Activated CD8-positive, alpha-beta memory T cell treated with anti-CD3 and anti-CD28 coated beads, Interleukin-2, amount 50 U/mL, for 24 hours (primary cell): ENCODE data around the gene CPNE1.

Source experiments
- DNase-seq: peaks from one replicate; pipeline ENCODE4 v3.0.0-alpha.2; 2020; ENCODE audit errors: extremely low read depth

Gene CPNE1

DNA sequence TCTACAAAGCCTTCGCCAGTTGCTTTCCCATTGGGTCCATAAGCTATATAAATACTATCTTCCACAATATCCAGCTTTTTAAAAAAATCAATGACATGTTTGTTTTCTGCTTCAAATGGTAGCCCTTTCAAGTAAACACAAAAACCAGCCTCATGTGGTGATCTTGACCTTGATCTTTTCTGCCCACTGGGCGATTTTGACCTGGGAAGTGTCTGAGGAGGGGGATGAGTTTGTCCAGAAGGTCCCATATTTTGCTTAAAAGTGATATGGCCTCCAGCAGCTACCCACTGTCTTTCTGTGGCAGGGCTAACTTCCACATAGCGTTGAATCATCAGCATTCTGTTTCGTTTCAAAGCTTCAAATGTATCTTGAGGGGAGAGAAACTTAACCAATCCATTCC is 10.8 kb downstream of the CPNE1 start:
- no peak for DNase-seq

DNA sequence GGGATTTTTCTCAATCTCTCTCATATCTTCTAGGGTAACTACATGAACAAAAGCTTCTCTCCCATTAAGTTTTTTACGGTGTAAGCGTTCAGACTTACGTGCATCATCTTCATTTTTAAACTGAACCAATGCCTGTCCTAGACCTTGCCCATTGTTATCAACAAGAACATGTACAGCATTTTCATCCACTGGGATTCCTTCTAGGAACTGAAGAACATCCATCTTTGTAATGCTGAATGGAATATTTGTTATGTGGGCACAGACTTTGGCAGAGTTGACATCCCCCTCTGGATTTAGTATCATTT is 11.3 kb downstream of the CPNE1 start:
- DNase-seq = no peak

- DNase-seq = no peak
These were observed 11.9 kb downstream of the CPNE1 start for GRCh38 chr20:35652641-35653429.

DNA sequence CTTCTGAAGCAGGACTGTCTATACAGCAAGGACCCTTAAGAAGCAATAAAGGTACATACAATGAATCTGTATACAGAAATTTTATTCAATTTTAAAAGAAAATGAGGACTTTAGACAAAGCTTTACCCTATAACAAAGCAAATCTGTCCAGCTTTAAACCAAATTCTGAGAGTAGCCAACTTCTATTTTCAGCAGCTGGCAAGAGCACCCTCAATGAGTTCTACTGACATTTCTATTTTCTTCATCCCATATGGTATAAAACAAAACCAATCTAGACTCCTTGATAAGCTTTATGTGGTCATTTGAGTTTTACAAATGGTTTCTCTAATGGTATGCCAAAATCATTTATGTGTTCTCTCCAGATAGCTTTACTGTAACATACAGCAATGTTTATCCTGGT is 12.7 kb downstream of the CPNE1 start:
- no peak for DNase-seq

DNA sequence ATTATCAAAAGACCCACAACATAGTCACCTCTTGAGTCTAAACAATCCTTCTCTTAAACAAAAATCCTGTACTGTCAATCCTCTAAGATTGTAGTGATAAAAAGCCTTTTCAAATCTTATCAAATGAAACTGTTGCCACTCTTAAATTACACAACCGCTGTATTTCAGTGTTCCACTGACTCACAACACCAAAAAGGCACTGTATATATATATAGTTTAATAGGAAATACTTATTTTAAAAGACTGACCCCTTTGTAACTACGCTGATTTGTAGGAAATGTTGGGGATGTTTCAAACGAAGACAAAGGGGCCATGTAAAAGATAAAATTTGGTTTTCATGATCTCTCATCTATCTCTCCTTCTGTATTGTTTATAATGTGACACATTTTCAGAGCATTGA is 14.1 kb downstream of the CPNE1 start:
- no peak for DNase-seq

- no peak for DNase-seq
These were observed 15.9 kb downstream of the CPNE1 start for GRCh38 chr20:35648836-35649235.

DNA sequence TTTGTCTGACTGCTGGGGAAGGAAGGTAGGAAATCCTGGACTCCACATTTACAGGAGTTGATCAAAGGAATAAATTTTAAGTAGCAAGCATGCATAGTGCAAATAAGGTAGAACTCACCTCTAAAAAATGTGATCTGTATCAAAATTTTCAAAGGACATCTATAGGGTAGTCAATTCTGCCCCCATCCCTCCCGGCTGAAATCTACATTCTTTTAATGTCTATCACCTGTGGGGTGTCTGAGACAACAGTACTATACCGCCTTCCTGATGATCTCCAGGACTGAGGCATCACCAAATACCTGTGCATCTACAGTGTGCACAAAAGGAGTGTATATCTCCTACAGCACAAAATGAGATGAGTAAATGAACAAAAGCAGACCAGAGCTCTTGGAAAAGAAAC is 19.9 kb downstream of the CPNE1 start:
- DNase-seq = no peak

DNA sequence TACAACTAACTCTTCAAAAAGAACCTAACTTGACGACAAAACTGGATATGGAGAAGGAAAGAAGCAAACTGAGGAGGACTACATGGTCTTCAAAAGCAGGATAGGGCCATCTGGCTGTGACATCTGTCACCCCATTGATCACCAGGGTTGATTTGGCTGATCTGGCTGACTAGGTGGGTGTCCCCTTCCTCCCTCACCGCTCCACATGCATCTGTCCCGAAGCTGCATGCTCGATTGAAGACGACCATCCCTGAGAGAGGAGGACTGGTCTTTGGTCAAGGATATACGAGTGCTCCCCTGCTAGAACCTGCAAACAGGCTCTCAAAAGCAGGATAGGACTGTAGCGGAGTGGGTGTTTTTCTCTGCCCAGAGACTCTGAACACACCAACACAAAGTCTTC is 21.7 kb downstream of the CPNE1 start:
- no peak for DNase-seq

GRCh38 chr20:35641743-35642142 is 23.0 kb downstream of the CPNE1 start:
- no peak for DNase-seq

- DNase-seq = no peak
These were observed 24.0 kb downstream of the CPNE1 start for GRCh38 chr20:35640724-35641123.

GRCh38 chr20:35638751-35639150 is 25.9 kb downstream of the CPNE1 start:
- no peak for DNase-seq

DNA sequence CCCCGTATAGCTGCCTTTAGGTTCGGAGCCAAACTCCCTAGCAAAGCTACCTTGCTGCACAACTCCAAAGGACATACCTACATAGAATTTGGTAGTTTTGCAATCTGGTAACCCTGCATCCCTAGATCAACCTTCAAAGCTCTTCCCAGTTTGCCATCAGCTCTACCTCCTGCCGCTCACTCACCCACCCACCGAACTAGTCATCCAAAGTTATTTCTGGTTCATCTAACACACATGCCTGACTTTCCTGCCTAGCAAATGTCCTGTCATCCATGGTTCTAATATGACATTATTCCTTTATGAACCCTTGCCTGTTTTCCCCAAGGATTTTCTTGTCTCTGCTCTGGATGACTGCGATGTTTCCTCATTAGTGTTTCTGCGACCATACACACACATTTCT is 27.4 kb downstream of the CPNE1 start:
- no peak for DNase-seq

- no peak for DNase-seq
These were observed 28.6 kb downstream of the CPNE1 start for GRCh38 chr20:35636095-35636494.

GRCh38 chr20:35635652-35636051 is 29.0 kb downstream of the CPNE1 start:
- DNase-seq = no peak

GRCh38 chr20:35632539-35633115 is 32.1 kb downstream of the CPNE1 start:
- no peak for DNase-seq

DNA sequence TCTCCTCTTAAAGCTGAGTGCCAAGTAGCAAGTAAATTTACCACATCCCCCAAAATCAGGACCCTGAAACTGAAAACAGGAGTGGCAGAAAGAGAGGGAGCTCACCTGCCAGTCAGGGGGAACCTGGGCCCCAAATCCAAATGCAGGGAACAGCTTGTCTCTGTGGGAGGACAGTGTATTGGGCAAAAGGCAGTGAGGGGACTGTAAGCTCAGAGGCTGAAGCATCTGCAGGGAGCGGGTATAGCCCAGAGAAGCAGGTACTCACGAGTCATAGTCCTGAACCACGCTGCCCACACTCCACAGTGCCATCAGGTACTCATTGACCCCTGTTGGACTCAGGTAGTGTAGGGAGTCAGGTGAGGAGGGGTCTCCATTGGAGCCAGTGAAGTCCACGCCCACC is 34.1 kb downstream of the CPNE1 start:
- no peak for DNase-seq

DNA sequence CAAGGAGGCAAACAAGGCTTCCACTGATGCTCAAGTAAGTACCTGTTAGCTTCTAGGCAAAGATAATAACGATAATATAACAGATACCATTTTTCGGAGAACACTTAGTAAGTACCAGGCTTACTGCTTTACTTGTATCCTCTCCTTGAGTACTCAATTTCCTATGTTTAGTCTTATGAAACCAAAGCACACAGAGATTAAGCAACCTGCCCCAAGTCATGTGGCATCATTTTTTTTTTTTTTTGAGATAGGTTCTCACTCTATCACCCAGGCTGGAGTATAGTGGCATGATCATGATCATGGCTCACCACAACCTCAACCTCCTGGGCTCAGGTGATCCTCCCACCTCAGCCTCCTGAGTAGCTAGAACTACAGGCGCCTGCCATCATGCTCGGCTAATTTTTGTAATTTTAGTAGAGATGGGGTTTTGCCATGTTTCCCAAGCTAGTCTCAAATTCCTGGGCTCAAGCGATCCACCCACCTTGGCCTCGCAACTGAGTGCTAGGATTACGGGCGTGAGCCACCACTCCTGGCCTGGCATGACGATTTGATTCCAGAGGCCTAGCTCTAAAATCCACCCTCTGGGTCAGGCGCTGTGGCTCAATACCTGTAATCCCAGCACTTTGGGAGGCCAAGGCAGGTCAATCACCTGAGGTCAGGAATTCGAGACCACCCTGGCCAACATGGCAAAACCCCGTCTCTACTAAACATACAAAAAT is 35.1 kb downstream of the CPNE1 start:
- DNase-seq = no peak

- DNase-seq = no peak
These were observed 37.6 kb downstream of the CPNE1 start for GRCh38 chr20:35627121-35627520.

GRCh38 chr20:35626386-35627001 is 38.2 kb downstream of the CPNE1 start:
- no peak for DNase-seq

DNA sequence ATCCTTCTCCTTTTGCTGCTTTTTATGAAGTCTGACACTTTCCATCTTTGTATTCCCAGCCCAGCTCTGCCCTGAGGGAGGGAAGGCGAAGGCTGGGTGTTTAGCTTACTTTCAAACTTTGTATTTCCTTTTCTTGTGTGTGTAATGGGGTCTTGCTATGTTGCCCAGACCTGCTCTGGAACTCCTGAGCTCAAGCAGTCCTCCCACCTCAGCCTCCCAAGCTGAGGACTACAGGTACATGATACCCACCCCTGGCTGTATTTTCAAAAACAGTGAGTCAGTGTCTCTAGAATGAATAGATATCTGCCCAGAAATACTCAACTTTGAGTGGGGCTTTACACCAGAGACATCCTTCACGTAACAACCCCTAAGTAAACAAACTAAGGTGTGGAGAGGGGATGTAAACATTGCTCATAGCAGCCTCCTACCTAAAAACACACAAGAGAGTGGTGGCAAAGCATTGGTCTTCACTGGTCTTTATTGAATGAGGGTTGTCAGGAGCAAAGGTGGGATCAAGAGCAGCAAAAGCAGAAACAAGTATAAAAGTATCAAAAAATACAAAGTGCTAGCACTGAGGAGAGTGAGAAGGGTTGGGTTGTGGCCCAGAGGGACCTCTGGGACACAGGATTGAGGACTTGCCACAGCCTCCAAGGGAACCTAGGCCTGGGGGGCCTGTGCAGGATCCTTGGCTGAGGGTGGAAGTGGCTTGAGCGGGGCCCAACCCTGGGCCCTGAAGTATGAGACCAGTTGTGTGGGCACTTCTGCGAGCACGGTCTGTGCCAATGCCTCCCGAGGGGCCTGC is 38.9 kb downstream of the CPNE1 start:
- DNase-seq = no peak

- DNase-seq = no peak
These were observed 43.1 kb downstream of the CPNE1 start for GRCh38 chr20:35621560-35621946.
